WTC11 (cell line): ENCODE results near the gene CCND1. TPM values are rescaled to one million over a fixed set of nuclear protein-coding genes. Genes with fewer than 3 reads are reported as not detected.

Source experiments
- ATAC-seq: fragments of 200-7000 bp; cut with Tn5 transposase; 2 replicates; pipeline ENCODE4 v1.10.0; 2021; ENCODE audit warnings: mild to moderate bottlenecking, moderate library complexity
- CTCF ChIA-PET: fragments of 300-600 bp; sonication (Branson Sonifier 250); formaldehyde crosslinking; loops from one replicate; lab custom pipeline; 2021; ENCODE audit warnings: antibody characterized with exemption; lab: Charles Lee
- POLR2A ChIA-PET: fragments of 350-600 bp; sonication (Branson Sonifier 250); formaldehyde crosslinking; loops from one replicate; lab custom pipeline; 2021; ENCODE audit warnings: antibody characterized with exemption; lab: Charles Lee
- DNase-seq: peaks from one replicate; pipeline ENCODE4 v3.0.0; 2021; ENCODE audit warnings: low spot score
- H3K27ac Mint-ChIP-seq: 2 replicates; pipeline ENCODE4 v1.8.0; 2021; ENCODE audit warnings: mixed read lengths
- H3K27me3 Mint-ChIP-seq: 2 replicates; pipeline ENCODE4 v1.8.0; 2021; ENCODE audit warnings: low read depth, mild to moderate bottlenecking, moderate library complexity, mixed read lengths
- H3K36me3 Mint-ChIP-seq: 2 replicates; pipeline ENCODE4 v1.8.0; 2021; ENCODE audit warnings: mixed read lengths
- H3K4me1 Mint-ChIP-seq: 2 replicates; pipeline ENCODE4 v1.8.0; 2022; ENCODE audit warnings: mixed read lengths
- H3K4me3 Mint-ChIP-seq: 2 replicates; pipeline ENCODE4 v1.8.0; 2021; ENCODE audit warnings: mild to moderate bottlenecking, moderate library complexity, mixed read lengths
- H3K9me3 Mint-ChIP-seq: 2 replicates; pipeline ENCODE4 v1.8.0; 2021; ENCODE audit warnings: mixed read lengths
- ELF4 ChIP-seq: sonication (generic); formaldehyde crosslinking; IDR thresholded peaks from 2 replicates; pipeline ENCODE4 v1.8.1; 2022; ENCODE audit warnings: low read depth, mild to moderate bottlenecking, moderate library complexity, missing genetic modification reagents
- EMX1 ChIP-seq: fragments of 250-450 bp; sonication (Bioruptor Pico); IDR thresholded peaks from 2 replicates; pipeline ENCODE4 v1.8.0; 2021; ENCODE audit warnings: mild to moderate bottlenecking
- FOXK1 ChIP-seq: sonication (generic); formaldehyde crosslinking; IDR thresholded peaks from 2 replicates; pipeline ENCODE4 v1.8.0; 2022; ENCODE audit warnings: mild to moderate bottlenecking, moderate library complexity, missing genetic modification reagents
- GABPB1 ChIP-seq: sonication (generic); formaldehyde crosslinking; IDR thresholded peaks from 2 replicates; pipeline ENCODE4 v1.8.1; 2023; ENCODE audit warnings: mild to moderate bottlenecking, missing genetic modification reagents
- IRF2 ChIP-seq: sonication (generic); formaldehyde crosslinking; IDR thresholded peaks from 2 replicates; pipeline ENCODE4 v1.8.0; 2022; ENCODE audit warnings: low read depth, missing genetic modification reagents, borderline replicate concordance
- KAT7 ChIP-seq: sonication (generic); formaldehyde crosslinking; IDR thresholded peaks from 2 replicates; pipeline ENCODE4 v1.8.1; 2023; ENCODE audit warnings: missing genetic modification reagents, mild to moderate bottlenecking, borderline replicate concordance
- NR1H2 ChIP-seq: sonication (generic); formaldehyde crosslinking; IDR thresholded peaks from 2 replicates; pipeline ENCODE4 v1.9.0; 2021; ENCODE audit warnings: mild to moderate bottlenecking, moderate library complexity, missing genetic modification reagents
- RORB ChIP-seq: fragments of 250-450 bp; sonication (Bioruptor Pico); IDR thresholded peaks from 2 replicates; pipeline ENCODE4 v1.9.0; 2021; ENCODE audit warnings: mild to moderate bottlenecking
- SMAD3 ChIP-seq: sonication (generic); formaldehyde crosslinking; IDR thresholded peaks from 2 replicates; pipeline ENCODE4 v1.8.0; 2022; ENCODE audit warnings: missing genetic modification reagents, mild to moderate bottlenecking, borderline replicate concordance
- total RNA-seq: library from RNA; stranded (reverse); gene quantifications from 3 replicates; pipeline ENCODE4 v1.2.3, GENCODE V29; 2021
- TF ChIP-seq, protein P1 (sequence below): sonication (generic); formaldehyde crosslinking; IDR thresholded peaks from 2 replicates; pipeline ENCODE4 v1.8.1; 2023; ENCODE audit warnings: mild to moderate bottlenecking, missing genetic modification reagents, borderline replicate concordance
- TF ChIP-seq, protein P2 (sequence below): sonication (generic); formaldehyde crosslinking; conservative IDR thresholded peaks from 2 replicates; pipeline ENCODE4 v1.8.1; 2023; ENCODE audit warnings: mild to moderate bottlenecking, low read depth, missing genetic modification reagents, moderate library complexity
- TF ChIP-seq, protein P3 (sequence below): fragments of 250-450 bp; sonication (Bioruptor Pico); IDR thresholded peaks from 2 replicates; pipeline ENCODE4 v1.9.0; 2021; ENCODE audit warnings: mild to moderate bottlenecking
- TF ChIP-seq, protein P4 (sequence below): sonication (generic); formaldehyde crosslinking; IDR thresholded peaks from 2 replicates; pipeline ENCODE4 v1.8.1; 2022; ENCODE audit warnings: low read depth, mild to moderate bottlenecking, moderate library complexity, missing genetic modification reagents, borderline replicate concordance
- TF ChIP-seq, protein P5 (sequence below): sonication (generic); formaldehyde crosslinking; IDR thresholded peaks from 2 replicates; pipeline ENCODE4 v1.8.0; 2023; ENCODE audit warnings: missing genetic modification reagents
- TF ChIP-seq, protein P6 (sequence below): fragments of 250-450 bp; sonication (Bioruptor Pico); IDR thresholded peaks from 2 replicates; pipeline ENCODE4 v2.1.2; 2022; ENCODE audit warnings: mild to moderate bottlenecking, moderate library complexity
- TF ChIP-seq, protein P7 (sequence below): sonication (generic); formaldehyde crosslinking; IDR thresholded peaks from 2 replicates; pipeline ENCODE4 v1.8.1; 2022; ENCODE audit warnings: low read depth, missing genetic modification reagents, borderline replicate concordance

CCND1 gene
- total RNA-seq, 1 experiment from 2014 or later, result 212 TPM

DNA sequence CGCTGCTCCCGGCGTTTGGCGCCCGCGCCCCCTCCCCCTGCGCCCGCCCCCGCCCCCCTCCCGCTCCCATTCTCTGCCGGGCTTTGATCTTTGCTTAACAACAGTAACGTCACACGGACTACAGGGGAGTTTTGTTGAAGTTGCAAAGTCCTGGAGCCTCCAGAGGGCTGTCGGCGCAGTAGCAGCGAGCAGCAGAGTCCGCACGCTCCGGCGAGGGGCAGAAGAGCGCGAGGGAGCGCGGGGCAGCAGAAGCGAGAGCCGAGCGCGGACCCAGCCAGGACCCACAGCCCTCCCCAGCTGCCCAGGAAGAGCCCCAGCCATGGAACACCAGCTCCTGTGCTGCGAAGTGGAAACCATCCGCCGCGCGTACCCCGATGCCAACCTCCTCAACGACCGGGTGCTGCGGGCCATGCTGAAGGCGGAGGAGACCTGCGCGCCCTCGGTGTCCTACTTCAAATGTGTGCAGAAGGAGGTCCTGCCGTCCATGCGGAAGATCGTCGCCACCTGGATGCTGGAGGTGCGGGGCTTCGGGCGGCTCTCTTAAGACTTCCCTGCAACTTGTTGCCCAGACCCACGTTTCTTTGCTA is at the start of gene CCND1 (continued):
- TF ChIP-seq SMAD3, result 0 out of 2 replicates have a peak, but pooled peaks have one; percentile 25

DNA sequence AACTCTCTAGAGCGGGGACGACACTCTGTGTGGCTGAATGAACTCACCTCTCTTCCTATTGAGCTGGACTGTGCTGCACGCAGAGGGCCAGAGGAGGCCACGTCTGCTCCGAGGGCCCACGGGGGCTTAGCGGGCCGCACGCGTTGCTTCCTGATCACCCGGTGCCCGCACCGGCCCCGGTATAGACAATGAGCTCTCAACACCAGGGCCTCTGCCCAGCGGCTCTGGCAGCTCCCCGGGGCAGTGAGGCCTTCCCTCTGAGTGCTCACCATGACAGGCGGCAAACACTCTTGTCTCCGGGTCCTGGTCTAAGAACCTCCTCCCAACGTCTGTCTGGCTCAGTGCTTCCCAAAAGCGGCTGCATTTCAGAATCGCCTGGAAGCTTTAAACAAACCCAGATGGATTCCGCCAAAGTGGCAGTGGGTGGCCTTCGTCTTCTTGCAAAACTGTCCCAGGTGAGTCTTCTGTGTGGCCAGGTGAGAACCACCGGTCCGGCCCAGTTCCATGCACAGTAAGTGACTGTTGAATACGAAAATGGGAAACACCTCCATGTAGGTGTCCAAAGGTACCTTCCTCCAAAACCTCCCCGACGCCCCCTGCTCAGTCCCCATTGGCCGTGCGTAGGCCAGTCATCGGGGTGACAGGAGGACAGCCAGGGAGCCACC is 47.8 kb upstream of the CCND1 start:
- CTCF ChIA-PET, result no interaction called here
- Mint-ChIP-seq H3K4me1 (no peaks in the 10 kb centered on the region), H3K36me3 (no peaks in the 10 kb centered on the region), H3K9me3 (peaks cover 4% of the 10 kb centered on the region), H3K27me3 (no peaks in the 10 kb centered on the region; the same call in 1 of the 2 replicates), H3K4me3 (no peak overlapping the region), H3K27ac (no peak overlapping the region)
- POLR2A ChIA-PET, result no interaction called here
- DNase-seq, result no peak
- no peak for ATAC-seq
- TF ChIP-seq, protein P1, sequence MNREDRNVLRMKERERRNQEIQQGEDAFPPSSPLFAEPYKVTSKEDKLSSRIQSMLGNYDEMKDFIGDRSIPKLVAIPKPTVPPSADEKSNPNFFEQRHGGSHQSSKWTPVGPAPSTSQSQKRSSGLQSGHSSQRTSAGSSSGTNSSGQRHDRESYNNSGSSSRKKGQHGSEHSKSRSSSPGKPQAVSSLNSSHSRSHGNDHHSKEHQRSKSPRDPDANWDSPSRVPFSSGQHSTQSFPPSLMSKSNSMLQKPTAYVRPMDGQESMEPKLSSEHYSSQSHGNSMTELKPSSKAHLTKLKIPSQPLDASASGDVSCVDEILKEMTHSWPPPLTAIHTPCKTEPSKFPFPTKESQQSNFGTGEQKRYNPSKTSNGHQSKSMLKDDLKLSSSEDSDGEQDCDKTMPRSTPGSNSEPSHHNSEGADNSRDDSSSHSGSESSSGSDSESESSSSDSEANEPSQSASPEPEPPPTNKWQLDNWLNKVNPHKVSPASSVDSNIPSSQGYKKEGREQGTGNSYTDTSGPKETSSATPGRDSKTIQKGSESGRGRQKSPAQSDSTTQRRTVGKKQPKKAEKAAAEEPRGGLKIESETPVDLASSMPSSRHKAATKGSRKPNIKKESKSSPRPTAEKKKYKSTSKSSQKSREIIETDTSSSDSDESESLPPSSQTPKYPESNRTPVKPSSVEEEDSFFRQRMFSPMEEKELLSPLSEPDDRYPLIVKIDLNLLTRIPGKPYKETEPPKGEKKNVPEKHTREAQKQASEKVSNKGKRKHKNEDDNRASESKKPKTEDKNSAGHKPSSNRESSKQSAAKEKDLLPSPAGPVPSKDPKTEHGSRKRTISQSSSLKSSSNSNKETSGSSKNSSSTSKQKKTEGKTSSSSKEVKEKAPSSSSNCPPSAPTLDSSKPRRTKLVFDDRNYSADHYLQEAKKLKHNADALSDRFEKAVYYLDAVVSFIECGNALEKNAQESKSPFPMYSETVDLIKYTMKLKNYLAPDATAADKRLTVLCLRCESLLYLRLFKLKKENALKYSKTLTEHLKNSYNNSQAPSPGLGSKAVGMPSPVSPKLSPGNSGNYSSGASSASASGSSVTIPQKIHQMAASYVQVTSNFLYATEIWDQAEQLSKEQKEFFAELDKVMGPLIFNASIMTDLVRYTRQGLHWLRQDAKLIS, result no peak
- TF ChIP-seq RORB (no peak), FOXK1 (CRISPR knock-in tag) (no peak), NR1H2 (no peak), GABPB1 (CRISPR knock-in tag) (no peak), ELF4 (CRISPR knock-in tag) (no peak), IRF2 (CRISPR knock-in tag) (no peak), KAT7 (CRISPR knock-in tag) (no peak), EMX1 (CRISPR knock-in tag) (no peak)
- TF ChIP-seq, protein P2, sequence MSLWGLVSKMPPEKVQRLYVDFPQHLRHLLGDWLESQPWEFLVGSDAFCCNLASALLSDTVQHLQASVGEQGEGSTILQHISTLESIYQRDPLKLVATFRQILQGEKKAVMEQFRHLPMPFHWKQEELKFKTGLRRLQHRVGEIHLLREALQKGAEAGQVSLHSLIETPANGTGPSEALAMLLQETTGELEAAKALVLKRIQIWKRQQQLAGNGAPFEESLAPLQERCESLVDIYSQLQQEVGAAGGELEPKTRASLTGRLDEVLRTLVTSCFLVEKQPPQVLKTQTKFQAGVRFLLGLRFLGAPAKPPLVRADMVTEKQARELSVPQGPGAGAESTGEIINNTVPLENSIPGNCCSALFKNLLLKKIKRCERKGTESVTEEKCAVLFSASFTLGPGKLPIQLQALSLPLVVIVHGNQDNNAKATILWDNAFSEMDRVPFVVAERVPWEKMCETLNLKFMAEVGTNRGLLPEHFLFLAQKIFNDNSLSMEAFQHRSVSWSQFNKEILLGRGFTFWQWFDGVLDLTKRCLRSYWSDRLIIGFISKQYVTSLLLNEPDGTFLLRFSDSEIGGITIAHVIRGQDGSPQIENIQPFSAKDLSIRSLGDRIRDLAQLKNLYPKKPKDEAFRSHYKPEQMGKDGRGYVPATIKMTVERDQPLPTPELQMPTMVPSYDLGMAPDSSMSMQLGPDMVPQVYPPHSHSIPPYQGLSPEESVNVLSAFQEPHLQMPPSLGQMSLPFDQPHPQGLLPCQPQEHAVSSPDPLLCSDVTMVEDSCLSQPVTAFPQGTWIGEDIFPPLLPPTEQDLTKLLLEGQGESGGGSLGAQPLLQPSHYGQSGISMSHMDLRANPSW, result no peak
- TF ChIP-seq, protein P3, sequence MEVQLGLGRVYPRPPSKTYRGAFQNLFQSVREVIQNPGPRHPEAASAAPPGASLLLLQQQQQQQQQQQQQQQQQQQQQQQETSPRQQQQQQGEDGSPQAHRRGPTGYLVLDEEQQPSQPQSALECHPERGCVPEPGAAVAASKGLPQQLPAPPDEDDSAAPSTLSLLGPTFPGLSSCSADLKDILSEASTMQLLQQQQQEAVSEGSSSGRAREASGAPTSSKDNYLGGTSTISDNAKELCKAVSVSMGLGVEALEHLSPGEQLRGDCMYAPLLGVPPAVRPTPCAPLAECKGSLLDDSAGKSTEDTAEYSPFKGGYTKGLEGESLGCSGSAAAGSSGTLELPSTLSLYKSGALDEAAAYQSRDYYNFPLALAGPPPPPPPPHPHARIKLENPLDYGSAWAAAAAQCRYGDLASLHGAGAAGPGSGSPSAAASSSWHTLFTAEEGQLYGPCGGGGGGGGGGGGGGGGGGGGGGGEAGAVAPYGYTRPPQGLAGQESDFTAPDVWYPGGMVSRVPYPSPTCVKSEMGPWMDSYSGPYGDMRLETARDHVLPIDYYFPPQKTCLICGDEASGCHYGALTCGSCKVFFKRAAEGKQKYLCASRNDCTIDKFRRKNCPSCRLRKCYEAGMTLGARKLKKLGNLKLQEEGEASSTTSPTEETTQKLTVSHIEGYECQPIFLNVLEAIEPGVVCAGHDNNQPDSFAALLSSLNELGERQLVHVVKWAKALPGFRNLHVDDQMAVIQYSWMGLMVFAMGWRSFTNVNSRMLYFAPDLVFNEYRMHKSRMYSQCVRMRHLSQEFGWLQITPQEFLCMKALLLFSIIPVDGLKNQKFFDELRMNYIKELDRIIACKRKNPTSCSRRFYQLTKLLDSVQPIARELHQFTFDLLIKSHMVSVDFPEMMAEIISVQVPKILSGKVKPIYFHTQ (CRISPR knock-in tag), result no peak
- TF ChIP-seq, protein P4, sequence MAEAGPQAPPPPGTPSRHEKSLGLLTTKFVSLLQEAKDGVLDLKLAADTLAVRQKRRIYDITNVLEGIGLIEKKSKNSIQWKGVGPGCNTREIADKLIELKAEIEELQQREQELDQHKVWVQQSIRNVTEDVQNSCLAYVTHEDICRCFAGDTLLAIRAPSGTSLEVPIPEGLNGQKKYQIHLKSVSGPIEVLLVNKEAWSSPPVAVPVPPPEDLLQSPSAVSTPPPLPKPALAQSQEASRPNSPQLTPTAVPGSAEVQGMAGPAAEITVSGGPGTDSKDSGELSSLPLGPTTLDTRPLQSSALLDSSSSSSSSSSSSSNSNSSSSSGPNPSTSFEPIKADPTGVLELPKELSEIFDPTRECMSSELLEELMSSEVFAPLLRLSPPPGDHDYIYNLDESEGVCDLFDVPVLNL, result no peak
- TF ChIP-seq, protein P5, sequence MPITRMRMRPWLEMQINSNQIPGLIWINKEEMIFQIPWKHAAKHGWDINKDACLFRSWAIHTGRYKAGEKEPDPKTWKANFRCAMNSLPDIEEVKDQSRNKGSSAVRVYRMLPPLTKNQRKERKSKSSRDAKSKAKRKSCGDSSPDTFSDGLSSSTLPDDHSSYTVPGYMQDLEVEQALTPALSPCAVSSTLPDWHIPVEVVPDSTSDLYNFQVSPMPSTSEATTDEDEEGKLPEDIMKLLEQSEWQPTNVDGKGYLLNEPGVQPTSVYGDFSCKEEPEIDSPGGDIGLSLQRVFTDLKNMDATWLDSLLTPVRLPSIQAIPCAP, result no peak
- TF ChIP-seq, protein P6, sequence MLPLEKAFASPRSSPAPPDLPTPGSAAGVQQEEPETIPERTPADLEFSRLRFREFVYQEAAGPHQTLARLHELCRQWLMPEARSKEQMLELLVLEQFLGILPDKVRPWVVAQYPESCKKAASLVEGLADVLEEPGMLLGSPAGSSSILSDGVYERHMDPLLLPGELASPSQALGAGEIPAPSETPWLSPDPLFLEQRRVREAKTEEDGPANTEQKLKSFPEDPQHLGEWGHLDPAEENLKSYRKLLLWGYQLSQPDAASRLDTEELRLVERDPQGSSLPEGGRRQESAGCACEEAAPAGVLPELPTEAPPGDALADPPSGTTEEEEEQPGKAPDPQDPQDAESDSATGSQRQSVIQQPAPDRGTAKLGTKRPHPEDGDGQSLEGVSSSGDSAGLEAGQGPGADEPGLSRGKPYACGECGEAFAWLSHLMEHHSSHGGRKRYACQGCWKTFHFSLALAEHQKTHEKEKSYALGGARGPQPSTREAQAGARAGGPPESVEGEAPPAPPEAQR (CRISPR knock-in tag), result no peak
- TF ChIP-seq, protein P7, sequence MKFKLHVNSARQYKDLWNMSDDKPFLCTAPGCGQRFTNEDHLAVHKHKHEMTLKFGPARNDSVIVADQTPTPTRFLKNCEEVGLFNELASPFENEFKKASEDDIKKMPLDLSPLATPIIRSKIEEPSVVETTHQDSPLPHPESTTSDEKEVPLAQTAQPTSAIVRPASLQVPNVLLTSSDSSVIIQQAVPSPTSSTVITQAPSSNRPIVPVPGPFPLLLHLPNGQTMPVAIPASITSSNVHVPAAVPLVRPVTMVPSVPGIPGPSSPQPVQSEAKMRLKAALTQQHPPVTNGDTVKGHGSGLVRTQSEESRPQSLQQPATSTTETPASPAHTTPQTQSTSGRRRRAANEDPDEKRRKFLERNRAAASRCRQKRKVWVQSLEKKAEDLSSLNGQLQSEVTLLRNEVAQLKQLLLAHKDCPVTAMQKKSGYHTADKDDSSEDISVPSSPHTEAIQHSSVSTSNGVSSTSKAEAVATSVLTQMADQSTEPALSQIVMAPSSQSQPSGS (CRISPR knock-in tag), result no peak
